ENCODE data around the gene ANKRD31.

The ANKRD31 gene

DNA sequence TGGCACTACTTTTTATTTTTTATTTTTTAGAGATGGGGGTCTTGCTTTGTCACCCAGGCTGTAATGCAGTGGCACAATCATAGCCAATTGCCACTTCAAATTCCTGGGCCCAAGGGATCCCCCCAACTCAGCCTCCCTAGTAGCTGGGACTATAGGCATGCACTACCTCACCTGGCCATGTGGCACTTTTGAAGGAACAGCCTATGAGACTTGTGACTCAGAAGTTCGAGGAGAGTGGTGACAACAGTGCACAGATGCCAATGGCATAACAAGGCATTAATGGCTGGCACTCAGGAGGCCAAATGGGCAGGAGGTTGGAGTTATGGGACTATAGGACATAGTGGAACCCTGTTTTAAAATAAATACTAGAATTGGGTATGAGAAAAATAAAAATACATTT, 33.7 kb downstream of the ANKRD31 start:
- no peak for TF ChIP-seq TAF1 (IDR thresholded peaks at IDR 0.05; ENCODE audit: borderline replicate concordance, insufficient read depth, low read length)
- TF ChIP-seq, protein P1, sequence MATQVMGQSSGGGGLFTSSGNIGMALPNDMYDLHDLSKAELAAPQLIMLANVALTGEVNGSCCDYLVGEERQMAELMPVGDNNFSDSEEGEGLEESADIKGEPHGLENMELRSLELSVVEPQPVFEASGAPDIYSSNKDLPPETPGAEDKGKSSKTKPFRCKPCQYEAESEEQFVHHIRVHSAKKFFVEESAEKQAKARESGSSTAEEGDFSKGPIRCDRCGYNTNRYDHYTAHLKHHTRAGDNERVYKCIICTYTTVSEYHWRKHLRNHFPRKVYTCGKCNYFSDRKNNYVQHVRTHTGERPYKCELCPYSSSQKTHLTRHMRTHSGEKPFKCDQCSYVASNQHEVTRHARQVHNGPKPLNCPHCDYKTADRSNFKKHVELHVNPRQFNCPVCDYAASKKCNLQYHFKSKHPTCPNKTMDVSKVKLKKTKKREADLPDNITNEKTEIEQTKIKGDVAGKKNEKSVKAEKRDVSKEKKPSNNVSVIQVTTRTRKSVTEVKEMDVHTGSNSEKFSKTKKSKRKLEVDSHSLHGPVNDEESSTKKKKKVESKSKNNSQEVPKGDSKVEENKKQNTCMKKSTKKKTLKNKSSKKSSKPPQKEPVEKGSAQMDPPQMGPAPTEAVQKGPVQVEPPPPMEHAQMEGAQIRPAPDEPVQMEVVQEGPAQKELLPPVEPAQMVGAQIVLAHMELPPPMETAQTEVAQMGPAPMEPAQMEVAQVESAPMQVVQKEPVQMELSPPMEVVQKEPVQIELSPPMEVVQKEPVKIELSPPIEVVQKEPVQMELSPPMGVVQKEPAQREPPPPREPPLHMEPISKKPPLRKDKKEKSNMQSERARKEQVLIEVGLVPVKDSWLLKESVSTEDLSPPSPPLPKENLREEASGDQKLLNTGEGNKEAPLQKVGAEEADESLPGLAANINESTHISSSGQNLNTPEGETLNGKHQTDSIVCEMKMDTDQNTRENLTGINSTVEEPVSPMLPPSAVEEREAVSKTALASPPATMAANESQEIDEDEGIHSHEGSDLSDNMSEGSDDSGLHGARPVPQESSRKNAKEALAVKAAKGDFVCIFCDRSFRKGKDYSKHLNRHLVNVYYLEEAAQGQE (IDR thresholded peaks at IDR 0.05; ENCODE audit: insufficient read depth in 1 of 2, low read depth in 2 of 2, low read length in 2 of 2) = no peak
- no peak for TF ChIP-seq POLR2AphosphoS5 (IDR thresholded peaks at IDR 0.05; ENCODE audit: low read depth, low read length)
- no peak for TF ChIP-seq FOXP2 (optimal IDR thresholded peaks at IDR 0.05; ENCODE audit: borderline replicate concordance, extremely low read depth, extremely low read length, insufficient read depth)
- TF ChIP-seq SIN3A (IDR thresholded peaks at IDR 0.05; ENCODE audit: borderline replicate concordance, insufficient read depth, low read length) = no peak

DNA sequence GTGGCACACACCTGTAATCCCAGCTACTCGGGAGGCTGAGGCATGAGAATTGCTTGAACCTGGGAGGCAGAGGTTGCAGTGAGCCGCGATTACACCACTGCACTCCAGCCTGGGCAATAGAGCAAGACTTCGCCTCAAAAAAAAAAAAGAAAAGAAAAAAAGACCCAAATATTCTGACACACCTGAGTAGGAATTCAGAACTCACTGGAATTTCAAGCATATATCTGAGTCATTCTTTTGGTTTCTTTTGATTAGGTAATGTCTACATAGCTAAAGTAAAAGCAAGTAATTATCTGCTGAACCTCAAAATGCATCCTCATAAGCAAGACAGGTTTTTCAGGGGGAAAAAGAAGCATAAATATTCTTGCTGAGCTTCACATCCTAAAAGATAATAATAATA, 35.9 kb downstream of the ANKRD31 start:
- no peak for TF ChIP-seq FOXP2 (optimal IDR thresholded peaks at IDR 0.05; ENCODE audit: borderline replicate concordance, extremely low read depth, extremely low read length, insufficient read depth)
- no peak for TF ChIP-seq SIN3A (IDR thresholded peaks at IDR 0.05; ENCODE audit: borderline replicate concordance, insufficient read depth, low read length)
- TF ChIP-seq POLR2AphosphoS5 (IDR thresholded peaks at IDR 0.05; ENCODE audit: low read depth, low read length) = no peak
- TF ChIP-seq TAF1 (IDR thresholded peaks at IDR 0.05; ENCODE audit: borderline replicate concordance, insufficient read depth, low read length) = no peak
- TF ChIP-seq, protein P1 (IDR thresholded peaks at IDR 0.05; ENCODE audit: insufficient read depth in 1 of 2, low read depth in 2 of 2, low read length in 2 of 2) = no peak

DNA sequence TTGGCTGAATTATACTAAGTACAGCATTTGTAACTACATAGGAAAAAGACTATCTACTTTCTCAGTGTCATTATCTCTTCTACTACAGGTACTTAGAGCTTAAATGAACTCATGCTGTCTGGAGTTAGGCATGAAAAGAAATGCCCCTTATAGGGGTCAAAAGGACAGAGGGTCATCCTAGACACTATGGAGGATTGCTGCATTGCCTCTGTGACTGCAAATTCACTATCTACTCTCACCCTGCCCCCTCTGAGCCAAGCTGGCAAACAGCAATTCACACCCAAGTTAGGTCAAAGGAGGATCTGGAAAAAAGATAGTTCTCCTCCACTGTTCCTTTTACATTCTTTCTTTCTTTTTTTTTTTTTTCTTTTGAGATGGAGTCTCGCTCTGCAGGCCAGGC, 36.7 kb downstream of the ANKRD31 start:
- TF ChIP-seq TAF1 (IDR thresholded peaks at IDR 0.05; ENCODE audit: borderline replicate concordance, insufficient read depth, low read length) (no peak), FOXP2 (optimal IDR thresholded peaks at IDR 0.05; ENCODE audit: borderline replicate concordance, extremely low read depth, extremely low read length, insufficient read depth) (no peak), POLR2AphosphoS5 (IDR thresholded peaks at IDR 0.05; ENCODE audit: low read depth, low read length) (no peak), SIN3A (IDR thresholded peaks at IDR 0.05; ENCODE audit: borderline replicate concordance, insufficient read depth, low read length) (no peak)
- TF ChIP-seq, protein P1 (IDR thresholded peaks at IDR 0.05; ENCODE audit: insufficient read depth in 1 of 2, low read depth in 2 of 2, low read length in 2 of 2) = no peak

DNA sequence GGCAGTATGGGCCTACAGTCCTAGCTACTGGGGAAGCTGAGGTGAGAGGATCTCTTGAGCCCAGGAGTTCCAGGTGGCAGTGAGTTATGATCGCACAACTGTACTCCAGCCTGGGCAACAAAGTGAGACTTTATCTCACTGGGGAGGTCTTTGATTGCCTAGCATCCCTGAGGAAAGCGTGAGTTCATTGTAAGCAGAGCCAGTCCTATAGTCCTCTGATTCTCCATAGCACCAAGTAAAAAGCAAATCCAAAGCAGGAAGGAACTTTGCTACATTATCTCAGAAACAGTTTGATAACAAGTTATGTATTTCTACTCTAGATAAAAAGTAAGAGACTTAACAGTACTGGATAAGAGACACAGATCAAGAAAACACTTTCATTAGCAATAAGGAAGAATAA, 37.6 kb downstream of the ANKRD31 start:
- TF ChIP-seq, protein P1 (IDR thresholded peaks at IDR 0.05; ENCODE audit: insufficient read depth in 1 of 2, low read depth in 2 of 2, low read length in 2 of 2) = no peak
- no peak for TF ChIP-seq FOXP2 (optimal IDR thresholded peaks at IDR 0.05; ENCODE audit: borderline replicate concordance, extremely low read depth, extremely low read length, insufficient read depth)
- no peak for TF ChIP-seq POLR2AphosphoS5 (IDR thresholded peaks at IDR 0.05; ENCODE audit: low read depth, low read length)
- TF ChIP-seq TAF1 (IDR thresholded peaks at IDR 0.05; ENCODE audit: borderline replicate concordance, insufficient read depth, low read length) = no peak
- TF ChIP-seq SIN3A (IDR thresholded peaks at IDR 0.05; ENCODE audit: borderline replicate concordance, insufficient read depth, low read length) = no peak

DNA sequence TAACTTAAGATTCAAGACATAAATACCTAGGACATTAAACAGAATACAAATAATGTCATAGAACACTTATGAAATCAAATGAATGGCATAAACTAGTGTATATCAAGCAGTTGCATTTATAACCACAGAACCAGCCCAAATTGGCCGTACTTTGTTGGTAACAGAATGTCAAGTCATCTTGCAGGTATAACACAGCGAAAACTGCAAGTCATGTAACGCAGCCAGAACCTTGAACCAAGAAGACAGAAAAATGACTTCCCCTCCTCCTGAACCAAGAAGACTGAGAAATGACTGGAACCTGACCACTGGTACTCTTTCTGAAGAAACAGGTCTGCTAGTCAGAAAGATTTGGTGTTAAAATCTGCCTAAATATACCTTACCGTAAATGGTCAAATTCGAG, 38.9 kb downstream of the ANKRD31 start:
- TF ChIP-seq, protein P1 (IDR thresholded peaks at IDR 0.05; ENCODE audit: insufficient read depth in 1 of 2, low read depth in 2 of 2, low read length in 2 of 2) = no peak
- TF ChIP-seq FOXP2 (optimal IDR thresholded peaks at IDR 0.05; ENCODE audit: borderline replicate concordance, extremely low read depth, extremely low read length, insufficient read depth) (no peak), TAF1 (IDR thresholded peaks at IDR 0.05; ENCODE audit: borderline replicate concordance, insufficient read depth, low read length) (no peak), SIN3A (IDR thresholded peaks at IDR 0.05; ENCODE audit: borderline replicate concordance, insufficient read depth, low read length) (no peak)
